ENCODE data around the gene MEPE. TPM values are rescaled to one million over a fixed set of nuclear protein-coding genes. Genes with fewer than 3 reads are reported as not detected.

Gene MEPE, protein sequence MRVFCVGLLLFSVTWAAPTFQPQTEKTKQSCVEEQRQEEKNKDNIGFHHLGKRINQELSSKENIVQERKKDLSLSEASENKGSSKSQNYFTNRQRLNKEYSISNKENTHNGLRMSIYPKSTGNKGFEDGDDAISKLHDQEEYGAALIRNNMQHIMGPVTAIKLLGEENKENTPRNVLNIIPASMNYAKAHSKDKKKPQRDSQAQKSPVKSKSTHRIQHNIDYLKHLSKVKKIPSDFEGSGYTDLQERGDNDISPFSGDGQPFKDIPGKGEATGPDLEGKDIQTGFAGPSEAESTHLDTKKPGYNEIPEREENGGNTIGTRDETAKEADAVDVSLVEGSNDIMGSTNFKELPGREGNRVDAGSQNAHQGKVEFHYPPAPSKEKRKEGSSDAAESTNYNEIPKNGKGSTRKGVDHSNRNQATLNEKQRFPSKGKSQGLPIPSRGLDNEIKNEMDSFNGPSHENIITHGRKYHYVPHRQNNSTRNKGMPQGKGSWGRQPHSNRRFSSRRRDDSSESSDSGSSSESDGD
- total RNA-seq, result not detected in 2 replicates
- long read RNA-seq, result 0 reads

DNA sequence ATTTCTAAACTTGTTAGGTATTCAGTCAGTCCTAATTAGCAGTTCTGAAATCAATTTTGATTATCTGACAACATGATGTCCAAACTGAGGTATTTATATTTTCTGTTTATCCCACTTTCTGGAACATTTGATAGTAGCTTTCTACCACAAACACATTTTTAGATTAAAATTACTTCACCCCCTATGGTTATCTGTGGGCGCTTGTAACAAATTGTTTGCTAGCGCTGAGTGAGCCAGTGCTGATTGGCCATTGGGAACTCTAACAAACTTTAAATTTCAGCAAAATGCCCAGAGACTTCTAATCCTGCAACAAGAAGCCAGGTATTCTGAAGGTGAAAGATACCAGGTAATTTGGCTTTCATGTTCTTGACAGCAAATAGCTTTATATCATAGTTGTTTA is at the start of gene MEPE:
Gene MEPE (plus strand): TSS at position 301 of the 400 bp plus-strand sequence. CDS start 1,746 bp downstream, outside the sequence.
- Mint-ChIP-seq H3K27ac (no peak within 1 kb of the TSS), H3K36me3 (ENCODE audit: insufficient read depth) (no peaks in the 10 kb centered on the region), H3K9me3 (ENCODE audit: low read depth) (no peaks in the 10 kb centered on the region), H3K4me3 (ENCODE audit: low read depth) (no peak within 1 kb of the TSS), H3K27me3 (no peaks in the 10 kb centered on the region), H3K4me1 (ENCODE audit: low read depth) (no peaks in the 10 kb centered on the region)
- no peak for DNase-seq (ENCODE audit: low spot score, unreplicated experiment)
- TF ChIP-seq, protein P1, sequence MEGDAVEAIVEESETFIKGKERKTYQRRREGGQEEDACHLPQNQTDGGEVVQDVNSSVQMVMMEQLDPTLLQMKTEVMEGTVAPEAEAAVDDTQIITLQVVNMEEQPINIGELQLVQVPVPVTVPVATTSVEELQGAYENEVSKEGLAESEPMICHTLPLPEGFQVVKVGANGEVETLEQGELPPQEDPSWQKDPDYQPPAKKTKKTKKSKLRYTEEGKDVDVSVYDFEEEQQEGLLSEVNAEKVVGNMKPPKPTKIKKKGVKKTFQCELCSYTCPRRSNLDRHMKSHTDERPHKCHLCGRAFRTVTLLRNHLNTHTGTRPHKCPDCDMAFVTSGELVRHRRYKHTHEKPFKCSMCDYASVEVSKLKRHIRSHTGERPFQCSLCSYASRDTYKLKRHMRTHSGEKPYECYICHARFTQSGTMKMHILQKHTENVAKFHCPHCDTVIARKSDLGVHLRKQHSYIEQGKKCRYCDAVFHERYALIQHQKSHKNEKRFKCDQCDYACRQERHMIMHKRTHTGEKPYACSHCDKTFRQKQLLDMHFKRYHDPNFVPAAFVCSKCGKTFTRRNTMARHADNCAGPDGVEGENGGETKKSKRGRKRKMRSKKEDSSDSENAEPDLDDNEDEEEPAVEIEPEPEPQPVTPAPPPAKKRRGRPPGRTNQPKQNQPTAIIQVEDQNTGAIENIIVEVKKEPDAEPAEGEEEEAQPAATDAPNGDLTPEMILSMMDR (IDR thresholded peaks at IDR 0.05; ENCODE audit: unreplicated experiment), result no peak

DNA sequence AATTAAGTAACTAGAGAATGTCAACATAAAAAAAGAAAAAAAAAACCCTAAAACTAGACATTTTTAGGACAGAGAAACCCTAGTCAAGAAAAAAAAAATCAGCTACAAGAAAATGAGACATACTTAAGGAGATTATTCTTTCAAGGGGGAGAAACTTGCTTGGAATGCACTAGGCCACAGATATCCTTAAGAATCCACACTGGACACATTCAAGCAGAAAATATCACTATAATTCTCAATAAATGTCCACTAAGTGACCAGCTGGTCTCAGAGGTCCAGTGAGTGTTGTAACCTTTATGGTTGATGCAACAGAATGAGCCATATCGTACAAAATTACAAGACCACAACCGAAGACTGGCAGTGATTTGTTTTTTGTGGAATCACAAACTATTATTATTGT is 49.0 kb upstream of the MEPE start:
- no peak overlapping the region for H3K4me3 Mint-ChIP-seq (ENCODE audit: low read depth)
- H3K27ac Mint-ChIP-seq, result no peak overlapping the region
- no peaks in the 10 kb centered on the region for H3K9me3 Mint-ChIP-seq (ENCODE audit: low read depth)
- no peaks in the 10 kb centered on the region for H3K36me3 Mint-ChIP-seq (ENCODE audit: insufficient read depth)
- H3K4me1 Mint-ChIP-seq (ENCODE audit: low read depth), result no peaks in the 10 kb centered on the region
- TF ChIP-seq, protein P1 (IDR thresholded peaks at IDR 0.05; ENCODE audit: unreplicated experiment), result no peak
- DNase-seq (ENCODE audit: low spot score, unreplicated experiment), result no peak
- H3K27me3 Mint-ChIP-seq, result no peaks in the 10 kb centered on the region

- H3K4me3 Mint-ChIP-seq (ENCODE audit: low read depth), result no peak overlapping the region
- no peaks in the 10 kb centered on the region for H3K27me3 Mint-ChIP-seq
- H3K27ac Mint-ChIP-seq, result no peak overlapping the region
- no peaks in the 10 kb centered on the region for H3K4me1 Mint-ChIP-seq (ENCODE audit: low read depth)
- no peaks in the 10 kb centered on the region for H3K36me3 Mint-ChIP-seq (ENCODE audit: insufficient read depth)
- TF ChIP-seq, protein P1 (IDR thresholded peaks at IDR 0.05; ENCODE audit: unreplicated experiment), result no peak
- no peaks in the 10 kb centered on the region for H3K9me3 Mint-ChIP-seq (ENCODE audit: low read depth)
- DNase-seq (ENCODE audit: low spot score, unreplicated experiment), result no peak
Observed at GRCh38 chr4:87785731-87786509, 46.8 kb upstream of the MEPE start.

DNA sequence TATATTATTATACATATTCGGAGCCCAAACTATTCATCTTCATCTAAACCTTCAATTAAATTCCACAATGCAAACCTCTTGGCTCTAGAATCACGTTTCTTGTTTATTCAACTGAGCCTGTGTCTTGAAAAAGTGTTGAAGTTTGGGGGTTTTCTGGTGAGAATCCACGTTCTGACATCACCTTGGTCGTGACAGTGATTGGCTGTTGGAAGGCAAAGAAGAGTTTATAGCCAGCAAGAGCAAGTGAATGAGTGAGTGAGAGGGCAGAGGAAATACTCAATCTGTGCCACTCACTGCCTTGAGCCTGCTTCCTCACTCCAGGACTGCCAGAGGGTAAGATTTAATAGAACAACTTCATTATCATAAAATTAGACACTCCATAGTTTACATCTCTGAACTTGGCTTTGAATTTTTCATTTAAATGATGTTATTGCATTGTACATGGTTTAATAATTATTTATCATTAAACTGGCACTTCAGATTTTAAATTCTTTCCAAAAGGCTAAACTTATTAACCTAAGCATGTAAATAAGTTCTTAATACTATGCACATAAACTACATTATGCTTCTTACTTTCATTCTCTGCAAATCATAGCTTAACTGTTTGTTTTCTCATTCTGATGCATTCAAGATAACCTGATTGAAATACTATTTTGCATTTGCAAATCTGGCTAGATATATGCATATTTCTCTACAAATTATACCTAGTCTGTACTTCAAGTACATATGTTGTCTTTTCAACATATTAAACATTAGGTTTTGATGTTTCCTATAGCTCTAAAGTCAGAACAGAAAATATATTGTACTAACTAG is 33.3 kb upstream of the MEPE start, which contains the start of gene IBSP:
Gene IBSP (plus strand): TSS at position 254 of the 813 bp plus-strand sequence. CDS start 2,808 bp downstream, outside the sequence.
- TF ChIP-seq, protein P1 (IDR thresholded peaks at IDR 0.05; ENCODE audit: unreplicated experiment), result no peak
- no peak for DNase-seq (ENCODE audit: low spot score, unreplicated experiment)
- Mint-ChIP-seq H3K4me1 (ENCODE audit: low read depth) (peaks cover 5% of the 10 kb centered on the region), H3K4me3 (ENCODE audit: low read depth) (no peak within 1 kb of the TSS), H3K36me3 (ENCODE audit: insufficient read depth) (no peaks in the 10 kb centered on the region), H3K9me3 (ENCODE audit: low read depth) (no peaks in the 10 kb centered on the region), H3K27me3 (no peaks in the 10 kb centered on the region), H3K27ac (no peak within 1 kb of the TSS)

Measured in progenitor cell of endocrine pancreas (in vitro differentiated cells).